GM19043 (cell line): ENCODE results near the gene C6orf141.

ENCODE experiments used
- ATAC-seq: cut with Tn5 transposase; IDR thresholded peaks from one replicate; pipeline ENCODE4 v1.9.1; 2021; ENCODE audit warnings: low read depth; ENCODE audit not compliant: unreplicated experiment

Gene C6orf141

GRCh38 chr6:49550492-49551077 is at the start of gene C6orf141:
Gene C6orf141 (plus strand): TSS chr6:49550668. CDS start chr6:49550793, 125 bp downstream.
- ATAC-seq, result peak; percentile 65

GRCh38 chr6:49504666-49505065 is 45.8 kb upstream of the C6orf141 start:
- no peak for ATAC-seq

GRCh38 chr6:49506569-49507111 is 43.8 kb upstream of the C6orf141 start:
- no peak for ATAC-seq

GRCh38 chr6:49509342-49509741 is 41.1 kb upstream of the C6orf141 start:
- no peak for ATAC-seq

- no peak for ATAC-seq
Measured at GRCh38 chr6:49513153-49513989, 37.1 kb upstream of the C6orf141 start.

GRCh38 chr6:49514571-49515484 is 35.6 kb upstream of the C6orf141 start:
- ATAC-seq, result no peak

GRCh38 chr6:49515485-49516146 is 34.9 kb upstream of the C6orf141 start:
- no peak for ATAC-seq

GRCh38 chr6:49516147-49516505 is 34.3 kb upstream of the C6orf141 start:
- ATAC-seq, result no peak

GRCh38 chr6:49517919-49518318 is 32.5 kb upstream of the C6orf141 start:
- no peak for ATAC-seq

- peak; percentile 61 for ATAC-seq
Measured at GRCh38 chr6:49519660-49520059, 30.8 kb upstream of the C6orf141 start.

GRCh38 chr6:49522710-49523593 is 27.5 kb upstream of the C6orf141 start:
- no peak for ATAC-seq

GRCh38 chr6:49523901-49524300 is 26.6 kb upstream of the C6orf141 start:
- ATAC-seq, result no peak

- ATAC-seq, result no peak
Measured at GRCh38 chr6:49524541-49524940, 25.9 kb upstream of the C6orf141 start.

- no peak for ATAC-seq
Measured at GRCh38 chr6:49526598-49526997, 23.9 kb upstream of the C6orf141 start.

GRCh38 chr6:49527320-49527719 is 23.1 kb upstream of the C6orf141 start:
- ATAC-seq, result no peak

- no peak for ATAC-seq
Measured at GRCh38 chr6:49528571-49528970, 21.9 kb upstream of the C6orf141 start.

- no peak for ATAC-seq
Measured at GRCh38 chr6:49530141-49530776, 20.2 kb upstream of the C6orf141 start.

GRCh38 chr6:49531774-49532569 is 18.5 kb upstream of the C6orf141 start:
- ATAC-seq, result peak; percentile 92
